PFSK-1 (cell line): Measurements from ENCODE around the gene ADAMTSL5.

Source experiments
- POLR2AphosphoS5 ChIP-seq: IDR thresholded peaks from 2 replicates; pipeline ENCODE4 v1.6.1; 2012; ENCODE audit warnings: low read depth, mild to moderate bottlenecking, control low read depth, low read length, moderate library complexity
- TAF1 ChIP-seq: IDR thresholded peaks from 2 replicates; pipeline ENCODE4 v1.6.1; 2012; ENCODE audit warnings: low read length, control low read depth, borderline replicate concordance; ENCODE audit not compliant: insufficient read depth

- TF ChIP-seq POLR2AphosphoS5, result no peak
- TF ChIP-seq TAF1, result no peak
Observed at GRCh38 chr19:1534972-1535371, 22.2 kb upstream of the ADAMTSL5 start.
